Type B pancreatic cell (in vitro differentiated cells): Measurements from ENCODE around the gene GPC6. TPM values are rescaled to one million over a fixed set of nuclear protein-coding genes. Genes with fewer than 3 reads are reported as not detected.

ENCODE experiments used
- DNase-seq: peaks from one replicate; pipeline ENCODE4 v3.0.0; 2021; ENCODE audit warnings: mixed read lengths; ENCODE audit not compliant: unreplicated experiment; ENCODE audit errors: extremely low spot score
- H3K27ac Mint-ChIP-seq: 2 replicates; pipeline ENCODE4 v1.8.0; 2021; ENCODE audit warnings: mild to moderate bottlenecking, mixed read lengths
- H3K27me3 Mint-ChIP-seq: 2 replicates; pipeline ENCODE4 v1.8.0; 2021; ENCODE audit warnings: mixed read lengths
- H3K36me3 Mint-ChIP-seq: 2 replicates; pipeline ENCODE4 v1.8.0; 2021; ENCODE audit warnings: mixed read lengths
- H3K4me1 Mint-ChIP-seq: one replicate; pipeline ENCODE4 v1.8.0; 2021; ENCODE audit warnings: mixed read lengths; ENCODE audit not compliant: unreplicated experiment
- H3K4me3 Mint-ChIP-seq: 2 replicates; pipeline ENCODE4 v1.8.0; 2021; ENCODE audit warnings: mild to moderate bottlenecking, mixed read lengths
- H3K9me3 Mint-ChIP-seq: 2 replicates; pipeline ENCODE4 v1.8.0; 2021; ENCODE audit warnings: mixed read lengths
- CTCF ChIP-seq: fragments of 200-600 bp; sonication (generic); conservative IDR thresholded peaks from 2 replicates; pipeline ENCODE4 v1.5.0; 2021; ENCODE audit warnings: antibody characterized with exemption, mild to moderate bottlenecking
- total RNA-seq: library from RNA; stranded (reverse); gene quantifications from 2 replicates; pipeline ENCODE4 v1.2.1, GENCODE V29; 2021; ENCODE audit warnings: low replicate concordance

The GPC6 gene
- total RNA-seq, 1 donor from 2014 or later: 30.5 TPM

GRCh38 chr13:94382517-94382916 is 1155.9 kb downstream of the GPC6 start:
- H3K4me1 Mint-ChIP-seq: no peaks in the 10 kb centered on the region
- no peak overlapping the region for H3K4me3 Mint-ChIP-seq
- no peaks in the 10 kb centered on the region for H3K36me3 Mint-ChIP-seq
- no peaks in the 10 kb centered on the region for H3K9me3 Mint-ChIP-seq
- peaks cover 4% of the 10 kb centered on the region for H3K27me3 Mint-ChIP-seq
- no peak overlapping the region for H3K27ac Mint-ChIP-seq
- TF ChIP-seq CTCF: no peak
- DNase-seq: no peak

GRCh38 chr13:94382960-94383359 is 1156.4 kb downstream of the GPC6 start:
- TF ChIP-seq CTCF: no peak
- no peak for DNase-seq
- Mint-ChIP-seq H3K4me3 (no peak overlapping the region), H3K36me3 (no peaks in the 10 kb centered on the region), H3K9me3 (no peaks in the 10 kb centered on the region), H3K4me1 (no peaks in the 10 kb centered on the region), H3K27me3 (peaks cover 4% of the 10 kb centered on the region), H3K27ac (no peak overlapping the region)

DNA sequence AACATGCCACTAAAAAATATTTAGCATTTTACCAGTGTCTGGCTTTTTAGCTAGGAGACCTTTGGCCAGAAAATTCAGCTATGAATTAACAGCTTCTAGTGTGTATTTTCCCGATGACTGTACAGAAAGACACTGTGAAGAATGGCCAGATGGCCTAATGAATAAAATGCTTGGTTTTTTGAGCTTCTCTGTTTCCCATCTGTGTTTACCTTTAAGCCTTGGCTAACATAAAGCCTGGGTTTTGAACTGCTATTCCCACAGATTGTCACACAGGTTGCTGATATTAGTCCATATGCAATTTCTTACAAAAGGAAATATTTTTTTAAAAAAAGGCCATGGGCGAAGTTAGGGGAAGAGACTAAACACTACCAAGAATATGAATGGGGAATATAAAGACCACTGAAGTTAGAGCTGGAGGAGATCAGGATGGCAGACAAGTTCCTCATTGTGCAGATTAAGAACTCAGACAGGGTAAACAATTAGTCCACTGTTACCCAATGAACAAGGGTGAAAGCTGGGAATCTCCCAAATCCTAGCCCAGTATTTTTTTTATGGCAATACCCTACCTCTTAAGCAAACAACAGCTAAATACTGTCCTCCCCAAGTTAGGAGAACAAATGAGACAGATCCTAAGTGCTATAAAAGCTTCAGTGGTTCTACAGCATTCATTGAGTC is 1157.8 kb downstream of the GPC6 start:
- H3K27me3 Mint-ChIP-seq: peaks cover 1% of the 10 kb centered on the region
- H3K36me3 Mint-ChIP-seq: no peaks in the 10 kb centered on the region
- no peak overlapping the region for H3K4me3 Mint-ChIP-seq
- no peak overlapping the region for H3K27ac Mint-ChIP-seq
- H3K4me1 Mint-ChIP-seq: peaks cover 9% of the 10 kb centered on the region
- TF ChIP-seq CTCF: no peak
- no peak for DNase-seq
- H3K9me3 Mint-ChIP-seq: no peaks in the 10 kb centered on the region

GRCh38 chr13:94387047-94387446 is 1160.4 kb downstream of the GPC6 start:
- Mint-ChIP-seq H3K4me3 (no peak overlapping the region), H3K36me3 (no peaks in the 10 kb centered on the region), H3K9me3 (no peaks in the 10 kb centered on the region), H3K27ac (no peak overlapping the region), H3K27me3 (no peaks in the 10 kb centered on the region), H3K4me1 (peaks cover 18% of the 10 kb centered on the region)
- no peak for TF ChIP-seq CTCF
- no peak for DNase-seq

GRCh38 chr13:94389604-94390351 is 1163.2 kb downstream of the GPC6 start:
- Mint-ChIP-seq H3K27ac (no peak overlapping the region), H3K4me3 (no peak overlapping the region)

More at GRCh38 chr13:94389604-94390351, 1163.2 kb downstream of the GPC6 start:
- H3K9me3 Mint-ChIP-seq: no peaks in the 10 kb centered on the region
- peaks cover 18% of the 10 kb centered on the region for H3K4me1 Mint-ChIP-seq
- no peaks in the 10 kb centered on the region for H3K36me3 Mint-ChIP-seq
- DNase-seq: no peak
- H3K27me3 Mint-ChIP-seq: no peaks in the 10 kb centered on the region
- no peak for TF ChIP-seq CTCF
